Ascending aorta (tissue), 2 donors: ENCODE data around the gene PLXNA3. TPM values are rescaled to one million over a fixed set of nuclear protein-coding genes. Genes with fewer than 3 reads are reported as not detected.

Experiments used
- DNase-seq, 2 donors: peaks; one replicate each; pipeline ENCODE4 v3.0.0-alpha.2; 2019; ENCODE audit warnings: low spot score in 2 of 2
- H3K27ac ChIP-seq, 2 donors: fragments of 200-600 bp; sonication (generic); one replicate each; pipeline ENCODE4 v1.5.1; 2016 to 2017; ENCODE audit warnings: mild to moderate bottlenecking in 1 of 2
- H3K27me3 ChIP-seq: fragments of 200-600 bp; sonication (generic); one replicate; pipeline ENCODE4 v1.5.1; 2017
- H3K36me3 ChIP-seq, 2 donors: fragments of 200-600 bp; sonication (generic); one replicate each; pipeline ENCODE4 v1.5.1; 2016
- H3K4me1 ChIP-seq, 2 donors: fragments of 200-600 bp; sonication (generic); one replicate each; pipeline ENCODE4 v1.5.1; 2016 to 2017; ENCODE audit warnings: mild to moderate bottlenecking in 1 of 2
- H3K4me3 ChIP-seq, 2 donors: fragments of 200-600 bp; sonication (generic); one replicate each; pipeline ENCODE4 v1.5.1; 2016 to 2017; ENCODE audit warnings: mild to moderate bottlenecking in 1 of 2
- H3K9me3 ChIP-seq, 2 donors: fragments of 200-600 bp; sonication (generic); one replicate each; pipeline ENCODE4 v1.5.1; 2016
- intact Hi-C: fragments of 100-400 bp; cut with DNase I; formaldehyde crosslinking; loops from one replicate; pipeline ENCODE4 v1.15.1; 2023
- total RNA-seq: library from RNA; depleted of rRNA; stranded (reverse); fragments of >200 nt; gene quantifications from one replicate; pipeline ENCODE4 v1.1.0, GENCODE V29; 2016
- TF ChIP-seq, protein P1 (sequence below), 3 experiments: fragments of 200-600 bp in 2 of 3; fragments of 450-650 bp in 1 of 3; sonication (generic) in 2 of 3; IDR thresholded peaks; one replicate each; pipeline ENCODE4 v1.5.1; 2016 to 2019; ENCODE audit warnings: antibody characterized with exemption in 3 of 3, mild to moderate bottlenecking in 1 of 3, moderate library complexity in 1 of 3

Gene PLXNA3
- total RNA-seq, 1 donor from 2014 or later, result 10.0 TPM

DNA sequence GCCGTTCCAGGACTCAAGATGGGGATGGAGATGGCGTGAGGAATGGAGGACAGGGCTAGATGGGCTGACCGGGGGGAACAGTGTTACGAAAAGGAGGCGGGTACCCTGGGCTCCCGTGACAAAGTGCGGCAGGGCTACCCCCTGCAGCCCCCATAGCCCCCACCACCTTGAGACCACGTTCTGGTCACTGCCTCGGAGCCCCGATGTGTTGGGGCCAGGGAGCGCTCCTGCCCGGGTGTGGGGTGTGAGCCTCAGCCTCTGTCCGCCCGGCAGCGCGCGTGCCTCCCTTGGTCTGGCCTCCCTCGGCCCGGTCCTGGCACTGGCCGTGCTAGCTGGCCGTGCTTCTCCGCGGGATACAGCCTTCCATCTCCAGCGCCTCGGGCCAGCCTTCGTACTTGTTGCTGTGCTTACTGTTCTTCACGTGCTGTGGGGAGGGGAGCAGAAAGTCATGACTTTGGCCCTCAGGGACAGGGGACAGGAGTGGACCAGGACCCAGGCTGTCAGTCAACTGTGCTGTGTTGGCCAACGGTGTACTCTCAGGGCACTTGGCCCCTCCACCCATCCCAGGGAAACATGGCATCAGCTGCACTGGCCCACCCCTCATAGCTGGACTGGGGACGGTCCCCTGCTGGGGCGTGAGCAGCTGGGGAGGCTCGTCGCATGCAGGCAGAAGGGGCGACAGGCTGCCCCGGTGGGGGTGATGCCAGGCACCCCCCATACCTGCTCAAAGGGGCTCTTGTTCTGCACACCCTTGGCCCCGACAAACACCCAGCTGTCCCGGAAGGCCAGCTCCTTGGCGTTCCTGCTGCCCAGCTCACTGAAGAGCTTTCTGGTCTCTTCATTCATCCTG, 48.6 kb downstream of the PLXNA3 start:
- peaks cover 0 to 34% of the 10 kb centered on the region in 2 donors for H3K36me3 ChIP-seq
- no peaks in the 10 kb centered on the region for H3K9me3 ChIP-seq
- intact Hi-C loops, result no loop called here
- H3K4me3 ChIP-seq, result no peak overlapping the region
- TF ChIP-seq, protein P1, sequence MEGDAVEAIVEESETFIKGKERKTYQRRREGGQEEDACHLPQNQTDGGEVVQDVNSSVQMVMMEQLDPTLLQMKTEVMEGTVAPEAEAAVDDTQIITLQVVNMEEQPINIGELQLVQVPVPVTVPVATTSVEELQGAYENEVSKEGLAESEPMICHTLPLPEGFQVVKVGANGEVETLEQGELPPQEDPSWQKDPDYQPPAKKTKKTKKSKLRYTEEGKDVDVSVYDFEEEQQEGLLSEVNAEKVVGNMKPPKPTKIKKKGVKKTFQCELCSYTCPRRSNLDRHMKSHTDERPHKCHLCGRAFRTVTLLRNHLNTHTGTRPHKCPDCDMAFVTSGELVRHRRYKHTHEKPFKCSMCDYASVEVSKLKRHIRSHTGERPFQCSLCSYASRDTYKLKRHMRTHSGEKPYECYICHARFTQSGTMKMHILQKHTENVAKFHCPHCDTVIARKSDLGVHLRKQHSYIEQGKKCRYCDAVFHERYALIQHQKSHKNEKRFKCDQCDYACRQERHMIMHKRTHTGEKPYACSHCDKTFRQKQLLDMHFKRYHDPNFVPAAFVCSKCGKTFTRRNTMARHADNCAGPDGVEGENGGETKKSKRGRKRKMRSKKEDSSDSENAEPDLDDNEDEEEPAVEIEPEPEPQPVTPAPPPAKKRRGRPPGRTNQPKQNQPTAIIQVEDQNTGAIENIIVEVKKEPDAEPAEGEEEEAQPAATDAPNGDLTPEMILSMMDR (IDR thresholded peaks at IDR 0.05), result no peak
- DNase-seq, result no peak
- no peak overlapping the region for H3K27ac ChIP-seq
- no peaks in the 10 kb centered on the region for H3K4me1 ChIP-seq
- no peaks in the 10 kb centered on the region for H3K27me3 ChIP-seq

DNA sequence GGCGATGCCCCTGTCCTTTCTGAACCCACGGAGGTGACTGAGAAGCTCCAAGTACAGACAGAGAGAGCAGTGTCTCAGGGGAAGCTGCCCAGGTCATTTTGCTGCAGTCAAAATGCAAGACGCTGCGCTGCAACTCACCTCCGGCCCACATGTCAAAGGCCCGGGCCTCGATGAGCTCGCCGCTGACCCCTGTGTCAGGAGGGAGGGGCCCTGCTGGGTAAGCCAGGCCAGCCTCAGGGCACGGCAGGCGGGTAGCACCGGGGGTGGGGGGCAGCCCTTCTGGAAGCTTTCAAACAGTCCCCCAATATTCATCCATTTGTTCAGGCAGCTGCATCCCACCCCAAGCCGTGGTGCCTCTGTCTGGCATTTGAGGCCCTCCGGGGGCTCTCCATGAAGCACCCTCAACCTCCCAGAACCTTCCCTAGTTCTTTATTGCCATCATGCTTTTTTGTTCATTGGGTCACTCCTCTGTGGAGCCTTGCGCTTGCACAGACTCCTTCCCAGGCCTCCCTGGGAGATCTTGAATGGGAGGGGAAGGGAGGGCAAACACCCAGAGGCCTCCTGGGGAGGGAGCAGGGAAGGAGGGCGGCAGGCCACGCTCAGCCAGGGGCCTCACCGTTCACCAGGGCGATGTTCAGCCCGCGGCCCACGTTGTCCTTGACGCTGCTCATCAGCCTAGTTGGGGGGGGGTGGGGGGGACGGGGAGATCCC, 49.7 kb downstream of the PLXNA3 start:
- TF ChIP-seq, protein P1 (IDR thresholded peaks at IDR 0.05), result no peak
- H3K27ac ChIP-seq, result no peak overlapping the region
- DNase-seq, result no peak
- H3K36me3 ChIP-seq, result peaks cover 0 to 34% of the 10 kb centered on the region in 2 donors
- no peaks in the 10 kb centered on the region for H3K4me1 ChIP-seq
- no peaks in the 10 kb centered on the region for H3K27me3 ChIP-seq
- H3K4me3 ChIP-seq, result no peak overlapping the region
- intact Hi-C loops, result no loop called here
- H3K9me3 ChIP-seq, result no peaks in the 10 kb centered on the region

DNA sequence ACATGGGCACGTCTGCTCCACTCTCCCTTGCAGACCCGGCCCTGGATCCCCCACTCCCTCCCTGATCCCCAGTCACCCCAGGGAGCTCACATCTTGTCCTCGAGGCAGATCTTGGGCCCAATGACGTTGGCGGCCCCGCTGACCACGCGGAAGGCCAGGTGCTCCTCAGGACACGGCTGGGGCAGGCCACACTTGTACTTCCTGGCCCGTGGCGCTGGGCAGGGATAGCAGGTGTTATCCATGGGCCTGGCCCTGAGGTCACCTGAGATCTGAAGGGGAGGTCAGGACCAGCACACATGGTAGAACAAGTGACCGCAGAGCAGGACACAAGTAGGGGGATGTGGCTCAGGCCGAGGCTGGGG, 50.3 kb downstream of the PLXNA3 start:
- intact Hi-C loops, result no loop called here
- no peak overlapping the region for H3K27ac ChIP-seq
- no peak overlapping the region for H3K4me3 ChIP-seq
- no peaks in the 10 kb centered on the region for H3K9me3 ChIP-seq
- H3K36me3 ChIP-seq, result peaks cover 0 to 34% of the 10 kb centered on the region in 2 donors
- TF ChIP-seq, protein P1 (IDR thresholded peaks at IDR 0.05), result no peak
- H3K27me3 ChIP-seq, result no peaks in the 10 kb centered on the region
- no peaks in the 10 kb centered on the region for H3K4me1 ChIP-seq
- DNase-seq, result no peak

- Histone ChIP-seq H3K9me3 (no peaks in the 10 kb centered on the region), H3K4me1 (no peaks in the 10 kb centered on the region), H3K27me3 (no peaks in the 10 kb centered on the region), H3K27ac (no peak overlapping the region), H3K36me3 (peaks cover 0 to 34% of the 10 kb centered on the region in 2 donors), H3K4me3 (no peak overlapping the region)
- DNase-seq, result no peak
- TF ChIP-seq, protein P1 (IDR thresholded peaks at IDR 0.05), result no peak
- intact Hi-C loops, result no loop called here
Observed at GRCh38 chrX:154509455-154509854, 51.4 kb downstream of the PLXNA3 start.

DNA sequence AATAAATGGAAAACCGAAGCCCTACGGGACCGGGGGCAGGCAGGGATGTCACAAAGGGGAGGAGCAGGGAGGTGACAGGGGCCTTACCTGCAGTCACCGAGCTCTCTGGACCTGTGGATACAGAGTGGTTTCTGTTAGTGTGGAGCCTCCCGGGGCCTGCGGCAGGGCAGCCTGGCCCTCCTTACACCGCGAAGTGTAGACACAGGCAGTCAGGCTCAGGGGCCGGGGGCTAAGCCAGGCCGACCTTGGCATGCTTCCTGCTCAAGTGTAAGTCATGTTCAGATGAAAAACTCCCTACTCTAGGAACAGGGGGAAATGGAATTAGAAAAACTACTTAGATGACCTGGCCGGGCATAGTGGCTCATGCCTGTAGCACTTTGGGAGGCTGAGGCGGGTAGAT, 53.7 kb downstream of the PLXNA3 start:
- intact Hi-C loops, result no loop called here
- TF ChIP-seq, protein P1 (IDR thresholded peaks at IDR 0.05), result no peak
- Histone ChIP-seq H3K27ac (no peak overlapping the region), H3K4me3 (no peak overlapping the region), H3K4me1 (peaks cover 0 to 3% of the 10 kb centered on the region in 2 donors), H3K9me3 (no peaks in the 10 kb centered on the region), H3K27me3 (no peaks in the 10 kb centered on the region), H3K36me3 (peaks cover 0 to 21% of the 10 kb centered on the region in 2 donors)
- DNase-seq, result no peak
